ENCODE results near the gene MTFP1.

DNA sequence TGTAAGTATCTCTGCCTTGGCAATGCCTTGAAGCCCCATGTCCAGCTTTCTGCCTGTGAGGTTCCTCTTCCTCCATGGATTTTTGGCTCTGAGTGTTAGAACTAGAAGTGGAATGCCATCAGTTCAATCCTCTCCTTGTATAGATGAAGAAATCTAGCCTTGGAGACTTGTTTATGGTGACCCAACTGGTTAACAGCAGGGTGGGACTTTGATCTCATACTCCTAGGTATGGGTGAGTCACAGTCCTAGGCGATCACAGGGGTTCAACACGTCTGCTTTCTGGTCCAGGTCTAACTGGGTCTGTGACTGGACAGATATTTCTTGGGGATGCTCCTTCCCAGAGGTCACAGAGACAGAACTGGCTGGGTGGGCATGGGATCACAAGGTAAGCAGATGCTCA, 9.2 kb upstream of the MTFP1 start:
- TF ChIP-seq, protein P1, sequence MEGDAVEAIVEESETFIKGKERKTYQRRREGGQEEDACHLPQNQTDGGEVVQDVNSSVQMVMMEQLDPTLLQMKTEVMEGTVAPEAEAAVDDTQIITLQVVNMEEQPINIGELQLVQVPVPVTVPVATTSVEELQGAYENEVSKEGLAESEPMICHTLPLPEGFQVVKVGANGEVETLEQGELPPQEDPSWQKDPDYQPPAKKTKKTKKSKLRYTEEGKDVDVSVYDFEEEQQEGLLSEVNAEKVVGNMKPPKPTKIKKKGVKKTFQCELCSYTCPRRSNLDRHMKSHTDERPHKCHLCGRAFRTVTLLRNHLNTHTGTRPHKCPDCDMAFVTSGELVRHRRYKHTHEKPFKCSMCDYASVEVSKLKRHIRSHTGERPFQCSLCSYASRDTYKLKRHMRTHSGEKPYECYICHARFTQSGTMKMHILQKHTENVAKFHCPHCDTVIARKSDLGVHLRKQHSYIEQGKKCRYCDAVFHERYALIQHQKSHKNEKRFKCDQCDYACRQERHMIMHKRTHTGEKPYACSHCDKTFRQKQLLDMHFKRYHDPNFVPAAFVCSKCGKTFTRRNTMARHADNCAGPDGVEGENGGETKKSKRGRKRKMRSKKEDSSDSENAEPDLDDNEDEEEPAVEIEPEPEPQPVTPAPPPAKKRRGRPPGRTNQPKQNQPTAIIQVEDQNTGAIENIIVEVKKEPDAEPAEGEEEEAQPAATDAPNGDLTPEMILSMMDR (IDR thresholded peaks at IDR 0.05), result no peak
- no peak for TF ChIP-seq POLR2A (IDR thresholded peaks at IDR 0.05)
